Endothelial cell of umbilical vein (primary cell): Measurements from ENCODE around the gene POLN. TPM values are rescaled to one million over a fixed set of nuclear protein-coding genes. Genes with fewer than 3 reads are reported as not detected.

Experiments
- BruUV-seq: library from RNA; stranded (reverse); fragments of 400-500 nt; replicated peaks from 2 replicates; lab custom pipeline; 2021; lab: Mats Ljungman, UMichigan
- CTCF ChIA-PET: fragments of 300-600, 350-600 bp; sonication (Branson Sonifier 250); formaldehyde crosslinking; loops from one replicate; lab custom pipeline; 2021; ENCODE audit warnings: antibody characterized with exemption, inconsistent platforms; lab: Charles Lee
- POLR2A ChIA-PET: fragments of 300-600, 350-600 bp; sonication (Branson Sonifier 250); formaldehyde crosslinking; loops from one replicate; lab custom pipeline; 2021; ENCODE audit warnings: antibody characterized with exemption, inconsistent platforms; lab: Charles Lee
- DNase-seq: peaks from one replicate; pipeline ENCODE4 v3.0.0-alpha.2; 2011; ENCODE audit warnings: low read depth, low spot score
- FAIRE-seq: peaks from 2 replicates; lab custom pipeline; 2011; peaks lifted over from hg19 to GRCh38; lab: Jason Lieb, UNC
- H2AFZ ChIP-seq: 2 replicates; pipeline ENCODE4 v1.6.0; 2012; ENCODE audit warnings: low read depth, low read length, control low read depth, inconsistent platforms
- H3K27ac ChIP-seq: 2 replicates; pipeline ENCODE4 v1.5.1; 2011; ENCODE audit warnings: low read depth, mild to moderate bottlenecking, control low read depth, low read length, moderate library complexity; ENCODE audit not compliant: insufficient read depth
- H3K27me3 ChIP-seq, 2 experiments: 2 replicates each; pipeline versions ENCODE4 v1.6.0 to v1.6.1; 2011; ENCODE audit warnings: low read length in 2 of 2, mixed read lengths in 1 of 2; ENCODE audit not compliant: control insufficient read depth in 2 of 2, insufficient read depth in 2 of 2
- H3K36me3 ChIP-seq, 2 experiments: 2 replicates in 1 of 2; 3 replicates in 1 of 2; pipeline ENCODE4 v1.5.1; 2011; ENCODE audit warnings: low read length in 2 of 2, mild to moderate bottlenecking in 1 of 2, moderate library complexity in 1 of 2; ENCODE audit not compliant: control insufficient read depth in 2 of 2, insufficient read depth in 2 of 2; ENCODE audit errors: extremely low read depth in 1 of 2
- H3K4me1 ChIP-seq: 3 replicates; pipeline ENCODE4 v1.5.1; 2011; ENCODE audit warnings: mild to moderate bottlenecking, low read length; ENCODE audit not compliant: control insufficient read depth, insufficient read depth; ENCODE audit errors: extremely low read depth
- H3K4me2 ChIP-seq: 2 replicates; pipeline ENCODE4 v1.6.1; 2011; ENCODE audit warnings: low read length, control low read depth, mixed read lengths; ENCODE audit not compliant: insufficient read depth
- H3K4me3 ChIP-seq, 3 experiments: fragments of 200-600 bp in 1 of 3; sonication (generic), shearing (Covaris generic) in 1 of 3; replicated peaks in 1 of 3; 2 replicates each; pipeline ENCODE4 v1.5.1; 2011 to 2016; ENCODE audit warnings: control low read depth in 3 of 3, low read length in 3 of 3, mild to moderate bottlenecking in 2 of 3, inconsistent platforms in 1 of 3, low read depth in 1 of 3, moderate library complexity in 1 of 3; ENCODE audit not compliant: insufficient read depth in 1 of 3
- H3K79me2 ChIP-seq: 2 replicates; pipeline ENCODE4 v1.6.0; 2012; ENCODE audit warnings: low read length, inconsistent platforms; ENCODE audit not compliant: control insufficient read depth, insufficient read depth
- H3K9ac ChIP-seq: replicated peaks from 2 replicates; pipeline ENCODE3; 2011; ENCODE audit warnings: low read length, control low read depth; ENCODE audit not compliant: insufficient read depth; ENCODE audit errors: extremely low read depth
- H3K9me1 ChIP-seq: replicated peaks from 3 replicates; pipeline ENCODE4 v1.6.0; 2011; ENCODE audit warnings: mild to moderate bottlenecking, low read length; ENCODE audit not compliant: control insufficient read depth, insufficient read depth; ENCODE audit errors: extremely low read depth
- H3K9me3 ChIP-seq: replicated peaks from 2 replicates; pipeline ENCODE4 v1.5.1; 2012; ENCODE audit warnings: low read length, inconsistent platforms; ENCODE audit not compliant: control insufficient read depth, insufficient read depth
- H4K20me1 ChIP-seq: replicated peaks from 2 replicates; pipeline ENCODE3; 2011; ENCODE audit warnings: mild to moderate bottlenecking, low read length; ENCODE audit not compliant: control insufficient read depth, insufficient read depth; ENCODE audit errors: extremely low read depth
- CTCF ChIP-seq, 2 donors: IDR thresholded peaks; 1 replicate in 1 of 2; 2 replicates in 1 of 2; pipeline ENCODE4 v1.5.1; 2011; ENCODE audit warnings: low read length in 2 of 2, mild to moderate bottlenecking in 2 of 2, moderate library complexity in 2 of 2, control low read depth in 1 of 2, inconsistent platforms in 1 of 2, low read depth in 1 of 2; ENCODE audit not compliant: insufficient read depth in 1 of 2; ENCODE audit errors: extremely low read depth in 1 of 2
- EZH2 ChIP-seq: IDR thresholded peaks from 2 replicates; pipeline ENCODE4 v1.6.1; 2012; ENCODE audit warnings: borderline replicate concordance, low read depth, mild to moderate bottlenecking, moderate library complexity, low read length, inconsistent platforms; ENCODE audit not compliant: severe bottlenecking
- FOS ChIP-seq: IDR thresholded peaks from 2 replicates; pipeline ENCODE4 v1.6.1; 2011; ENCODE audit warnings: mild to moderate bottlenecking, low read length, moderate library complexity, borderline replicate concordance; ENCODE audit not compliant: insufficient read depth
- GATA2 ChIP-seq: IDR thresholded peaks from 2 replicates; pipeline ENCODE4 v1.7.0; 2011; ENCODE audit warnings: low read depth, mild to moderate bottlenecking, moderate library complexity, mixed read lengths, low read length; ENCODE audit not compliant: insufficient read length, insufficient read depth
- JUN ChIP-seq: IDR thresholded peaks from 2 replicates; pipeline ENCODE4 v1.6.1; 2011; ENCODE audit warnings: borderline replicate concordance, low read depth; ENCODE audit not compliant: insufficient read length, insufficient read depth
- MAX ChIP-seq: IDR thresholded peaks from 2 replicates; pipeline ENCODE4 v1.6.1; 2011; ENCODE audit not compliant: insufficient read depth, insufficient read length
- MYC ChIP-seq: IDR thresholded peaks from one replicate; pipeline ENCODE4 v1.6.1; 2011; ENCODE audit warnings: mild to moderate bottlenecking, low read depth, low read length
- POLR2A ChIP-seq: IDR thresholded peaks from 2 replicates; pipeline ENCODE4 v1.6.1; 2012; ENCODE audit warnings: low read depth, mild to moderate bottlenecking, control low read depth, low read length
- POLR2AphosphoS5 ChIP-seq: IDR thresholded peaks from 2 replicates; pipeline ENCODE4 v1.6.1; 2012; ENCODE audit warnings: low read depth, mild to moderate bottlenecking, control low read depth, low read length, moderate library complexity; ENCODE audit not compliant: insufficient read depth
- dilution Hi-C: fragments of 300-500 bp; cut with MboI; formaldehyde crosslinking; loops from one replicate; pipeline ENCODE4 v1.15.0; 2019; ENCODE audit warnings: low sequenced_read_pairs; ENCODE audit not compliant: extremely low pct_ligation_motif_present
- intact Hi-C: fragments of 100-400 bp; cut with micrococcal nuclease; formaldehyde crosslinking; loops from one replicate; pipeline ENCODE4 v1.10.0; 2022
- polyA plus RNA-seq, 4 experiments: library from polyadenylated mRNA; depleted of rRNA in 3 of 4; stranded (reverse) in 3 of 4; unstranded in 1 of 4; fragments of >200 nt; gene quantifications; 2 replicates each; pipeline versions ENCODE4 v1.2.1 to v1.2.3, GENCODE V29; 2011 to 2012; ENCODE audit warnings: missing spikeins in 1 of 4
- total RNA-seq: library from RNA; stranded (reverse); gene quantifications from 2 replicates; pipeline ENCODE4 v1.2.3, GENCODE V29; 2021

Gene POLN
- total and polyA plus RNA-seq, 2 donors (not counting 3 experiments of a cell fraction or from before 2014, with no cell fraction given), result 1.3 to 4.2 TPM

GRCh38 chr4:2155246-2155645, 86.7 kb downstream of the POLN start:
- Histone ChIP-seq H3K79me2 (no peaks in the 10 kb centered on the region), H2AFZ (no peak overlapping the region), H3K9me1 (no peaks in the 10 kb centered on the region), H3K4me3 (no peak overlapping the region), H3K9ac (no peak overlapping the region), H3K27ac (no peak overlapping the region), H3K4me2 (no peak overlapping the region), H3K36me3 (no peaks in the 10 kb centered on the region), H4K20me1 (no peaks in the 10 kb centered on the region), H3K9me3 (no peaks in the 10 kb centered on the region), H3K27me3 (no peaks in the 10 kb centered on the region), H3K4me1 (no peaks in the 10 kb centered on the region)
- intact Hi-C loops (no loop called here), dilution Hi-C loops (no loop called here)
- BruUV-seq, result no TSS peak
- FAIRE-seq (no peak), DNase-seq (no peak)
- TF ChIP-seq GATA2 (no peak), POLR2A (no peak), EZH2 (no peak), POLR2AphosphoS5 (no peak), FOS (no peak), CTCF (IDR thresholded peaks at IDR 0.05; ENCODE audit: extremely low read depth in 1 of 2, insufficient read depth in 1 of 2, low read depth in 1 of 2, low read length in 2 of 2) (no peak), MAX (no peak), JUN (no peak), MYC (no peak)
- ChIA-PET CTCF (no interaction called here), POLR2A (no interaction called here)
